ENCODE measurements around the gene NCAPD2. TPM values are rescaled to one million over a fixed set of nuclear protein-coding genes. Genes with fewer than 3 reads are reported as not detected.

NCAPD2 gene
- total and polyA plus RNA-seq, 10 donors: 12.0 to 49.2 (median 37.2) TPM

GRCh38 chr12:6460751-6461371 is 33.0 kb upstream of the NCAPD2 start:
- no peak for DNase-seq
- Histone ChIP-seq H3K27ac (peak overlapping the region; percentile 46 to 94 (median 89)), H3K36me3 (peaks cover 6 to 100% (median 65%) of the 10 kb centered on the region in 6 donors), H3K4me1 (peaks cover 52 to 99% (median 72%) of the 10 kb centered on the region in 6 donors), H3K27me3 (replicated peaks in 1 of 7) (no peaks in the 10 kb centered on the region), H3K4me3 (peak overlapping the region in 2 of 8 donors; percentile 6 to 55), H3K9me3 (no peaks in the 10 kb centered on the region)
- intact Hi-C loops (cut with DNase I; ENCODE audit: low total_unique reads): loop anchor here (5.0 to 10.0 kb wide), 2 partner anchors 34 to 126 kb away; no protein-coding TSS in a partner anchor
- peak; percentile 17 to 59 (median 38) for TF ChIP-seq POLR2AphosphoS5 (IDR thresholded peaks at IDR 0.05)
- no peak for TF ChIP-seq CTCF (IDR thresholded peaks at IDR 0.05 in 8 of 11, conservative IDR thresholded peaks at IDR 0.05 in 3 of 11)
- 54 to 61% (median 58%) methylated on average over 6 to 10 of the region's 10 CpGs for WGBS, 5 donors

GRCh38 chr12:6461401-6462233 is 32.3 kb upstream of the NCAPD2 start:
- 21 to 42% (median 27%) methylated on average over 15 of the region's 15 CpGs for WGBS, 5 donors
- Histone ChIP-seq H3K27ac (peak overlapping the region; percentile 46 to 94 (median 89)), H3K4me1 (peaks cover 55 to 100% (median 80%) of the 10 kb centered on the region in 6 donors), H3K36me3 (peaks cover 6 to 100% (median 67%) of the 10 kb centered on the region in 6 donors), H3K9me3 (no peaks in the 10 kb centered on the region), H3K4me3 (peak overlapping the region in 2 of 8 donors; percentile 6 to 55), H3K27me3 (replicated peaks in 1 of 7) (no peaks in the 10 kb centered on the region)
- TF ChIP-seq CTCF (IDR thresholded peaks at IDR 0.05 in 8 of 11, conservative IDR thresholded peaks at IDR 0.05 in 3 of 11): no peak
- peak; percentile 58 to 95 (median 88) for TF ChIP-seq POLR2AphosphoS5 (IDR thresholded peaks at IDR 0.05)
- peak in 1 of 3 donors; percentile 41 for TF ChIP-seq POLR2A (IDR thresholded peaks at IDR 0.05)
- DNase-seq: peak; percentile 96
- intact Hi-C loops (cut with DNase I; ENCODE audit: low total_unique reads): loop anchor here (5.0 to 10.0 kb wide), 2 partner anchors 34 to 127 kb away; no protein-coding TSS in a partner anchor

- Histone ChIP-seq H3K27ac (peak overlapping the region; percentile 46 to 94 (median 89)), H3K27me3 (replicated peaks in 1 of 7) (no peaks in the 10 kb centered on the region), H3K9me3 (no peaks in the 10 kb centered on the region), H3K36me3 (peaks cover 6 to 100% (median 59%) of the 10 kb centered on the region in 6 donors), H3K4me1 (peaks cover 57 to 100% (median 82%) of the 10 kb centered on the region in 6 donors), H3K4me3 (peak overlapping the region in 2 of 8 donors; percentile 4 to 55)
- no peak for DNase-seq
- intact Hi-C loops (cut with DNase I; ENCODE audit: low total_unique reads): loop anchor here (5.0 to 10.0 kb wide), 2 partner anchors 35 to 128 kb away; no protein-coding TSS in a partner anchor
- no peak for TF ChIP-seq POLR2AphosphoS5 (IDR thresholded peaks at IDR 0.05)
- TF ChIP-seq POLR2A (IDR thresholded peaks at IDR 0.05): no peak
- TF ChIP-seq CTCF (IDR thresholded peaks at IDR 0.05 in 8 of 11, conservative IDR thresholded peaks at IDR 0.05 in 3 of 11): no peak
- WGBS, 5 donors: 71 to 83% (median 74%) methylated on average over 14 of the region's 14 CpGs
These were observed 31.5 kb upstream of the NCAPD2 start for GRCh38 chr12:6462234-6462995.

Measured in spleen (tissue), 11 donors.